Osteocyte (in vitro differentiated cells): ENCODE results near the gene PTPRD. TPM values are rescaled to one million over a fixed set of nuclear protein-coding genes. Genes with fewer than 3 reads are reported as not detected.

Experiments used
- DNase-seq: peaks from one replicate; pipeline ENCODE4 v3.0.0; 2021; ENCODE audit warnings: mixed read lengths; ENCODE audit not compliant: unreplicated experiment; ENCODE audit errors: extremely low spot score
- H3K27ac Mint-ChIP-seq: one replicate; pipeline ENCODE4 v1.8.0; 2021; ENCODE audit warnings: mild to moderate bottlenecking, mixed read lengths; ENCODE audit not compliant: unreplicated experiment
- H3K27me3 Mint-ChIP-seq: one replicate; pipeline ENCODE4 v1.8.0; 2021; ENCODE audit warnings: mixed read lengths; ENCODE audit not compliant: unreplicated experiment
- H3K36me3 Mint-ChIP-seq: one replicate; pipeline ENCODE4 v1.8.0; 2021; ENCODE audit warnings: mixed read lengths; ENCODE audit not compliant: unreplicated experiment
- H3K4me1 Mint-ChIP-seq: one replicate; pipeline ENCODE4 v1.8.0; 2021; ENCODE audit warnings: mixed read lengths; ENCODE audit not compliant: unreplicated experiment
- H3K4me3 Mint-ChIP-seq: one replicate; pipeline ENCODE4 v1.8.0; 2021; ENCODE audit warnings: mild to moderate bottlenecking, moderate library complexity, mixed read lengths; ENCODE audit not compliant: unreplicated experiment
- H3K9me3 Mint-ChIP-seq: one replicate; pipeline ENCODE4 v1.8.0; 2021; ENCODE audit warnings: mixed read lengths; ENCODE audit not compliant: unreplicated experiment
- CTCF ChIP-seq: fragments of 200-600 bp; sonication (generic); IDR thresholded peaks from 2 replicates; pipeline ENCODE4 v1.5.0; 2021; ENCODE audit warnings: antibody characterized with exemption, mild to moderate bottlenecking, moderate library complexity
- total RNA-seq: library from RNA; stranded (reverse); gene quantifications from 2 replicates; pipeline ENCODE4 v1.2.1, GENCODE V29; 2021

Gene PTPRD
- total RNA-seq, 1 donor from 2014 or later, result 5.4 TPM

DNA sequence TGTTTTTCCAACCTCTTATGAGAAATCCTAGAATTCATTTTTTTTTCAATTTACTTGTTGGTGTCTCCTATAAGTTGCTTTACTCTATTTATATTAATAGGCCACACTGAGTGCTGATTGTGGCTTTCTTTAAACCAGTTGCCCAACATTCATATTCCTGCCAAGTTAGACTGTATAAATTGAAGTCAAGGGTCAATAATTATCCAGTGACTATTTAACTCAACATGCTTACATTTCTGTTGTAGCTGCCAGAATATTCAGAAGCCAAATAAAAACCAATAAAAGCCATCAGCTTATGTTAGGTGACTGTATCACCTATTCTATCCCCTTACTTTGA is 169.0 kb downstream of the PTPRD start:
- H3K27ac Mint-ChIP-seq, result no peak overlapping the region
- H3K27me3 Mint-ChIP-seq, result no peaks in the 10 kb centered on the region
- no peaks in the 10 kb centered on the region for H3K9me3 Mint-ChIP-seq
- no peak for TF ChIP-seq CTCF
- no peaks in the 10 kb centered on the region for H3K4me1 Mint-ChIP-seq
- H3K36me3 Mint-ChIP-seq, result no peaks in the 10 kb centered on the region
- DNase-seq, result no peak
- no peak overlapping the region for H3K4me3 Mint-ChIP-seq

DNA sequence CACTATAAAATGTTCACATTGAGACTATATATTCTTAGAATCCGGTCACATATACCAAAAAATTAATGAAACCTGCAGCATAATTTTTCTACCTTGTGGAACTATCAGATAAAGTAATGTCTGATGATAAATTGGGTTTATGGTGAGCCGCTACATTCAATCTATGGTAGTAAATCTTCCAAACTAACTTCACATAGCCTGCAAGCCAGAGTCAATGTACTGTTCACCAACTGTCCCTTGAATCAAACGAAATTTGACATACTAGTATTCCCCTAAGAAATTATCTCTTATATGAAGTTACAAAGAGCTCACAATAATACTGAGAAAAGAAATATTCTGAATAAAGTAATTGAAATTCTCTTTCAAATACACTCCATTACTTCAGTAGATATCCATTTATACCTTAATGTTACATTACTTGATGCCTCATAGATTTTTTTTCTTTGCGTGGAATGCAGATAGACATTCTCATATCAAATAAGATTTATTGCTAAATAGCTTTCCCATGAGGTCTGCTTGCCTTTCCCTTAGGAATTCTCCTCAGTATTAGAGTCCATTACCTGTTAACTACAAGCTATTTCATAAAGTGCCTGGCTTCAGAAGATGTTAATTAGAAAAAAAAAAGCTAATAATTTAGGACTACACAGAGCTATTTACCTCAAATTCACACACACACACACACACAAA is 169.5 kb downstream of the PTPRD start:
- no peak for DNase-seq
- Mint-ChIP-seq H3K27ac (no peak overlapping the region), H3K4me1 (no peaks in the 10 kb centered on the region), H3K36me3 (no peaks in the 10 kb centered on the region), H3K27me3 (no peaks in the 10 kb centered on the region), H3K9me3 (no peaks in the 10 kb centered on the region), H3K4me3 (no peak overlapping the region)
- no peak for TF ChIP-seq CTCF

DNA sequence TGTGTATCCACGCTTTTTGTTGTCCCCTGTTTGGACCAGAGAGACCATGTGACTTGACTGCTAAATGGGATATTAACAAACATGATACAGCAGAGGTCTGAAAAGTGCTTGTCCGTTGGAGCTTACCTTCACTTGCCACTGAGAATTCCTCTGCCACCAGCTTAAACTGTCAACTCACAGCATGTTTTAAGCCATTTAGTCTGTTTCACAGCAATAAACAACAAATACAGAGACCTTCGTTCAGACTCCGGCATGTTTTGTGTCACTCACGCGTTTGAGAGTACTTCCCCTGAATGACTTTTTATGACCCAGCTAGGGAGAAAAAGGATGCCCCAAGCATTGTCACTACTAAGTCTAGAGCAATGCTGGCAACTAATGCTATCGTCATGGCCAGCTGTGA is 173.8 kb downstream of the PTPRD start:
- H3K36me3 Mint-ChIP-seq, result no peaks in the 10 kb centered on the region
- no peaks in the 10 kb centered on the region for H3K9me3 Mint-ChIP-seq
- no peak for DNase-seq
- no peak for TF ChIP-seq CTCF
- no peaks in the 10 kb centered on the region for H3K4me1 Mint-ChIP-seq
- no peak overlapping the region for H3K27ac Mint-ChIP-seq
- H3K4me3 Mint-ChIP-seq, result no peak overlapping the region
- H3K27me3 Mint-ChIP-seq, result no peaks in the 10 kb centered on the region

- Mint-ChIP-seq H3K36me3 (no peaks in the 10 kb centered on the region), H3K9me3 (no peaks in the 10 kb centered on the region), H3K4me1 (no peaks in the 10 kb centered on the region), H3K27ac (no peak overlapping the region), H3K4me3 (no peak overlapping the region), H3K27me3 (no peaks in the 10 kb centered on the region)
- no peak for DNase-seq
- no peak for TF ChIP-seq CTCF
Observed at GRCh38 chr9:10436756-10437155, 176.0 kb downstream of the PTPRD start.

- no peak for TF ChIP-seq CTCF
- H3K36me3 Mint-ChIP-seq, result no peaks in the 10 kb centered on the region
- H3K4me3 Mint-ChIP-seq, result no peak overlapping the region
- no peaks in the 10 kb centered on the region for H3K27me3 Mint-ChIP-seq
- no peak for DNase-seq
- no peaks in the 10 kb centered on the region for H3K9me3 Mint-ChIP-seq
- H3K27ac Mint-ChIP-seq, result no peak overlapping the region
- no peaks in the 10 kb centered on the region for H3K4me1 Mint-ChIP-seq
Observed at GRCh38 chr9:10434412-10434811, 178.4 kb downstream of the PTPRD start.
